Gastroesophageal sphincter (tissue), 3 donors: Measurements from ENCODE around the gene OR4K13.

Experiments
- CTCF ChIP-seq, 4 experiments: fragments of 200-600 bp in 2 of 4; fragments of 450-650 bp in 2 of 4; sonication (generic) in 1 of 4; IDR thresholded peaks; one replicate each; pipeline ENCODE4 v1.5.1; 2017 to 2019; ENCODE audit warnings: antibody characterized with exemption in 4 of 4, mild to moderate bottlenecking in 2 of 4, moderate library complexity in 2 of 4
- EP300 ChIP-seq: sonication (generic); formaldehyde crosslinking; IDR thresholded peaks from one replicate; pipeline ENCODE4 v1.6.1; 2017; ENCODE audit warnings: antibody characterized with exemption, mild to moderate bottlenecking
- POLR2A ChIP-seq, 2 donors: fragments of 450-650 bp; IDR thresholded peaks; one replicate each; pipeline ENCODE4 v1.6.1; 2017; ENCODE audit warnings: antibody characterized with exemption in 2 of 2, mild to moderate bottlenecking in 2 of 2, moderate library complexity in 1 of 2
- POLR2AphosphoS5 ChIP-seq: sonication (generic); formaldehyde crosslinking; IDR thresholded peaks from one replicate; pipeline ENCODE4 v1.6.1; 2017; ENCODE audit warnings: antibody characterized with exemption

GRCh38 chr14:20001863-20002262 is 34.0 kb downstream of the OR4K13 start, which contains the start of gene OR4Q2:
- TF ChIP-seq CTCF (IDR thresholded peaks at IDR 0.05) (no peak), POLR2A (IDR thresholded peaks at IDR 0.05) (no peak), EP300 (no peak), POLR2AphosphoS5 (no peak)
